GM10248 (cell line): ENCODE measurements around the gene DLG2.

Source experiments
- CTCF ChIA-PET: fragments of 300-600 bp; sonication (Branson Sonifier 250); formaldehyde crosslinking; extraction: SDS; loops from one replicate; lab custom pipeline; 2021; ENCODE audit warnings: antibody characterized with exemption; lab: Yijun Ruan, JAX
- POLR2A ChIA-PET: fragments of 350-650 bp; sonication (Branson Sonifier 250); formaldehyde crosslinking; extraction: SDS; loops from one replicate; lab custom pipeline; 2020; ENCODE audit warnings: antibody characterized with exemption; lab: Yijun Ruan, JAX
- DNase-seq: peaks from one replicate; pipeline ENCODE4 v3.0.0; 2012; ENCODE audit errors: extremely low spot score
- CTCF ChIP-seq: IDR thresholded peaks from 2 replicates; pipeline ENCODE4 v1.5.1; 2012; ENCODE audit warnings: mild to moderate bottlenecking, low read depth; ENCODE audit errors: extremely low read depth, missing control alignments, control extremely low read depth

The DLG2 gene

GRCh38 chr11:83685730-83686129 lies 1941.4 kb downstream of the DLG2 start:
- POLR2A ChIA-PET, result no interaction called here
- CTCF ChIA-PET, result no interaction called here
- no peak for DNase-seq
- TF ChIP-seq CTCF, result no peak

- TF ChIP-seq CTCF, result no peak
- ChIA-PET CTCF (interaction anchor here (0.8 to 1.5 kb wide), 2 partner anchors 11 to 155 kb away, joined by 3 to 6 read pairs; no protein-coding TSS in a partner anchor), POLR2A (no interaction called here)
- DNase-seq, result no peak
These were observed 1943.1 kb downstream of the DLG2 start for GRCh38 chr11:83684071-83684470.

- TF ChIP-seq CTCF, result no peak
- DNase-seq, result peak; percentile 22
- CTCF ChIA-PET, result interaction anchor here (1.3 to 2.3 kb wide), 5 partner anchors 12 to 815 kb away, joined by 3 to 6 read pairs (median 6); no protein-coding TSS in a partner anchor
- POLR2A ChIA-PET, result no interaction called here
These were observed 1944.6 kb downstream of the DLG2 start for GRCh38 chr11:83682611-83682973.

GRCh38 chr11:83681906-83682610 lies 1945.1 kb downstream of the DLG2 start:
- TF ChIP-seq CTCF, result no peak
- ChIA-PET POLR2A (no interaction called here), CTCF (interaction anchor here (1.3 to 2.3 kb wide), 6 partner anchors 10 to 815 kb away, joined by 3 to 6 read pairs (median 5); no protein-coding TSS in a partner anchor)
- no peak for DNase-seq

GRCh38 chr11:83681031-83681781 lies 1945.9 kb downstream of the DLG2 start:
- ChIA-PET CTCF (interaction anchor here (0.9 to 2.3 kb wide), 11 partner anchors 10 to 814 kb away, joined by 3 to 7 read pairs (median 5); no protein-coding TSS in a partner anchor), POLR2A (interaction anchor here (0.5 kb wide), 1 partner anchor 579 kb away, joined by 3 read pairs; no protein-coding TSS in a partner anchor)
- no peak for DNase-seq
- no peak for TF ChIP-seq CTCF

GRCh38 chr11:83680321-83680720 lies 1946.8 kb downstream of the DLG2 start:
- TF ChIP-seq CTCF, result no peak
- no peak for DNase-seq
- CTCF ChIA-PET, result interaction anchor here (1.2 to 2.3 kb wide), 5 partner anchors 9 to 388 kb away, joined by 3 to 7 read pairs (median 5); no protein-coding TSS in a partner anchor
- POLR2A ChIA-PET, result no interaction called here
